A549 (cell line): ENCODE data around the gene ATP4A.

Source experiments
- CBX8 ChIP-seq: fragments of 200-600 bp; sonication (generic); IDR thresholded peaks from 2 replicates; pipeline ENCODE4 v1.6.1; 2016
- CTCF ChIP-seq: fragments of >200 bp; sonication (Bioruptor Twin); formaldehyde crosslinking; IDR thresholded peaks from 3 replicates; pipeline ENCODE4 v1.5.1; 2016
- EP300 ChIP-seq, 2 experiments: fragments of >200 bp; sonication (Bioruptor Twin); formaldehyde crosslinking; IDR thresholded peaks; 2 replicates in 1 of 2; 3 replicates in 1 of 2; pipeline ENCODE4 v1.6.1; 2016 to 2017
- ZNF302 ChIP-seq: fragments of 250-450 bp; sonication (Bioruptor Pico); IDR thresholded peaks from 2 replicates; pipeline ENCODE4 v1.9.0; 2021; ENCODE audit warnings: inconsistent platforms, mild to moderate bottlenecking, moderate library complexity
- TF ChIP-seq, protein P1 (sequence below): fragments of 450-650 bp; IDR thresholded peaks from 2 replicates; pipeline ENCODE4 v1.6.1; 2014; ENCODE audit warnings: antibody characterized with exemption

- no peak for TF ChIP-seq EP300 (IDR thresholded peaks at IDR 0.05)
- no peak for TF ChIP-seq CTCF
- TF ChIP-seq CBX8 = no peak
- TF ChIP-seq, protein P1, sequence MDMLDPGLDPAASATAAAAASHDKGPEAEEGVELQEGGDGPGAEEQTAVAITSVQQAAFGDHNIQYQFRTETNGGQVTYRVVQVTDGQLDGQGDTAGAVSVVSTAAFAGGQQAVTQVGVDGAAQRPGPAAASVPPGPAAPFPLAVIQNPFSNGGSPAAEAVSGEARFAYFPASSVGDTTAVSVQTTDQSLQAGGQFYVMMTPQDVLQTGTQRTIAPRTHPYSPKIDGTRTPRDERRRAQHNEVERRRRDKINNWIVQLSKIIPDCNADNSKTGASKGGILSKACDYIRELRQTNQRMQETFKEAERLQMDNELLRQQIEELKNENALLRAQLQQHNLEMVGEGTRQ = no peak
- TF ChIP-seq ZNF302 (CRISPR knock-in tag) = no peak
These were observed 57.4 kb downstream of the ATP4A start for GRCh38 chr19:35506011-35506410.
